ENCODE data around the gene MEGF10. TPM values are rescaled to one million over a fixed set of nuclear protein-coding genes. Genes with fewer than 3 reads are reported as not detected.

The MEGF10 gene
- total RNA-seq, 3 donors from 2014 or later = 0.48 to 14.4 (median 2.3) TPM

GRCh38 chr5:127452626-127453025 lies 162.0 kb downstream of the MEGF10 start:
- Histone ChIP-seq H3K4me3 (no peak overlapping the region), H3K4me1 (no peaks in the 10 kb centered on the region), H3K27me3 (no peaks in the 10 kb centered on the region), H3K27ac (no peak overlapping the region), H3K36me3 (no peaks in the 10 kb centered on the region), H3K9me3 (no peaks in the 10 kb centered on the region)
- no peak for TF ChIP-seq POLR2A (IDR thresholded peaks at IDR 0.05)
- TF ChIP-seq, protein P1, sequence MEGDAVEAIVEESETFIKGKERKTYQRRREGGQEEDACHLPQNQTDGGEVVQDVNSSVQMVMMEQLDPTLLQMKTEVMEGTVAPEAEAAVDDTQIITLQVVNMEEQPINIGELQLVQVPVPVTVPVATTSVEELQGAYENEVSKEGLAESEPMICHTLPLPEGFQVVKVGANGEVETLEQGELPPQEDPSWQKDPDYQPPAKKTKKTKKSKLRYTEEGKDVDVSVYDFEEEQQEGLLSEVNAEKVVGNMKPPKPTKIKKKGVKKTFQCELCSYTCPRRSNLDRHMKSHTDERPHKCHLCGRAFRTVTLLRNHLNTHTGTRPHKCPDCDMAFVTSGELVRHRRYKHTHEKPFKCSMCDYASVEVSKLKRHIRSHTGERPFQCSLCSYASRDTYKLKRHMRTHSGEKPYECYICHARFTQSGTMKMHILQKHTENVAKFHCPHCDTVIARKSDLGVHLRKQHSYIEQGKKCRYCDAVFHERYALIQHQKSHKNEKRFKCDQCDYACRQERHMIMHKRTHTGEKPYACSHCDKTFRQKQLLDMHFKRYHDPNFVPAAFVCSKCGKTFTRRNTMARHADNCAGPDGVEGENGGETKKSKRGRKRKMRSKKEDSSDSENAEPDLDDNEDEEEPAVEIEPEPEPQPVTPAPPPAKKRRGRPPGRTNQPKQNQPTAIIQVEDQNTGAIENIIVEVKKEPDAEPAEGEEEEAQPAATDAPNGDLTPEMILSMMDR (IDR thresholded peaks at IDR 0.05) = no peak
- no peak for TF ChIP-seq POLR2AphosphoS5 (IDR thresholded peaks at IDR 0.05)
- DNase-seq (ENCODE audit: low spot score in 2 of 2) = no peak
- intact Hi-C loops (cut with DNase I; ENCODE audit: low total_unique reads) = no loop called here

GRCh38 chr5:127471211-127471610 lies 180.6 kb downstream of the MEGF10 start:
- H3K27me3 ChIP-seq = no peaks in the 10 kb centered on the region
- H3K27ac ChIP-seq = no peak overlapping the region
- no peak for DNase-seq (ENCODE audit: low spot score in 2 of 2)
- no peaks in the 10 kb centered on the region for H3K36me3 ChIP-seq
- H3K4me1 ChIP-seq = no peaks in the 10 kb centered on the region
- H3K9me3 ChIP-seq = no peaks in the 10 kb centered on the region
- TF ChIP-seq, protein P1 (IDR thresholded peaks at IDR 0.05) = no peak
- TF ChIP-seq POLR2A (IDR thresholded peaks at IDR 0.05) (no peak), POLR2AphosphoS5 (IDR thresholded peaks at IDR 0.05) (no peak)
- no peak overlapping the region for H3K4me3 ChIP-seq
- intact Hi-C loops (cut with DNase I; ENCODE audit: low total_unique reads) = no loop called here

- Histone ChIP-seq H3K36me3 (no peaks in the 10 kb centered on the region), H3K9me3 (no peaks in the 10 kb centered on the region), H3K4me1 (no peaks in the 10 kb centered on the region), H3K27me3 (no peaks in the 10 kb centered on the region), H3K27ac (no peak overlapping the region), H3K4me3 (no peak overlapping the region)
- intact Hi-C loops (cut with DNase I; ENCODE audit: low total_unique reads) = no loop called here
- DNase-seq (ENCODE audit: low spot score in 2 of 2) = no peak
- no peak for TF ChIP-seq POLR2A (IDR thresholded peaks at IDR 0.05)
- no peak for TF ChIP-seq POLR2AphosphoS5 (IDR thresholded peaks at IDR 0.05)
- TF ChIP-seq, protein P1 (IDR thresholded peaks at IDR 0.05) = no peak
Measured at GRCh38 chr5:127472700-127473099, 182.1 kb downstream of the MEGF10 start.

DNA sequence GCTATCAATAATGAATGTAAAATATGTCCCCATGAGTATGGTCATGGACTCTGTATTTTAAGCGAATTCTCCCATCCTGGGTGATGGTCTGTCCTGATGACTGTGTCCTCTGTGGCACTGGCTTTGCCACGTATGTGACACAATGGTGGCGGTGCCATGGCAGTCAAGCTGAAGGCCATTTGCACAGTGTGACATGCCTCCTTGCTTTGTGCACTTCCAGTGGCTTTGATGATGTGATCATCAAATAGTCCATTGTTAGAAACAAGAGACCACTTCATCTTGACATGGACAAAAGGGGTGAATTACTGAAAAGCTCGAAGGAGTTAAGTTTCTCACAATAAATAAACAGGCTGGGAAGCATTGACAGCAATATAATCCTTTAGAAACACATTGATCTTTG lies 195.9 kb downstream of the MEGF10 start:
- H3K27me3 ChIP-seq = no peaks in the 10 kb centered on the region
- no peak overlapping the region for H3K4me3 ChIP-seq
- no peaks in the 10 kb centered on the region for H3K4me1 ChIP-seq
- no peak for TF ChIP-seq POLR2A (IDR thresholded peaks at IDR 0.05)
- TF ChIP-seq, protein P1 (IDR thresholded peaks at IDR 0.05) = no peak
- TF ChIP-seq POLR2AphosphoS5 (IDR thresholded peaks at IDR 0.05) = no peak
- no peak overlapping the region for H3K27ac ChIP-seq
- no peak for DNase-seq (ENCODE audit: low spot score in 2 of 2)
- H3K36me3 ChIP-seq = no peaks in the 10 kb centered on the region
- H3K9me3 ChIP-seq = no peaks in the 10 kb centered on the region
- intact Hi-C loops (cut with DNase I; ENCODE audit: low total_unique reads) = no loop called here

- H3K4me3 ChIP-seq = no peak overlapping the region
- TF ChIP-seq POLR2A (IDR thresholded peaks at IDR 0.05) (no peak), POLR2AphosphoS5 (IDR thresholded peaks at IDR 0.05) (no peak)
- TF ChIP-seq, protein P1 (IDR thresholded peaks at IDR 0.05) = peak; percentile 58 to 70 (median 61)
Measured at GRCh38 chr5:127492854-127493738, 202.5 kb downstream of the MEGF10 start.

More at GRCh38 chr5:127492854-127493738, 202.5 kb downstream of the MEGF10 start:
- Histone ChIP-seq H3K36me3 (no peaks in the 10 kb centered on the region), H3K27me3 (no peaks in the 10 kb centered on the region), H3K4me1 (no peaks in the 10 kb centered on the region), H3K27ac (no peak overlapping the region), H3K9me3 (no peaks in the 10 kb centered on the region)
- DNase-seq (ENCODE audit: low spot score in 2 of 2) = no peak
- intact Hi-C loops (cut with DNase I; ENCODE audit: low total_unique reads) = no loop called here
